HepG2 (cell line): Measurements from ENCODE around the gene SERPINF2. TPM values are rescaled to one million over a fixed set of nuclear protein-coding genes. Genes with fewer than 3 reads are reported as not detected.

ENCODE experiments used
- ATAC-seq: fragments of 200-7000 bp; cut with Tn5 transposase; 3 replicates; pipeline ENCODE4 v1.9.1; 2020; ENCODE audit warnings: mild to moderate bottlenecking, moderate library complexity
- BruUV-seq: library from RNA; stranded (reverse); fragments of 400-500 nt; replicated peaks from 2 replicates; lab custom pipeline; 2021; lab: Mats Ljungman, UMichigan
- CTCF ChIA-PET: fragments of 300-600 bp; formaldehyde crosslinking; extraction: SDS; loops from one replicate; lab custom pipeline; 2021; ENCODE audit warnings: low total read pairs, inconsistent platforms, low intra/inter-chr PET ratio; lab: Yijun Ruan, JAX
- POLR2A ChIA-PET: fragments of 350-600 bp; sonication (Branson Sonifier 250); formaldehyde crosslinking; loops from one replicate; lab custom pipeline; 2020; ENCODE audit warnings: antibody characterized with exemption, inconsistent platforms; lab: Yijun Ruan, JAX
- DNase-seq: peaks from one replicate; pipeline ENCODE4 v3.0.0-alpha.2; 2015; ENCODE audit warnings: low spot score
- FAIRE-seq: peaks from 3 replicates; lab custom pipeline; 2011; peaks lifted over from hg19 to GRCh38; lab: Jason Lieb, UNC
- H2AFZ ChIP-seq: one replicate; pipeline ENCODE4 v1.6.1; 2011; ENCODE audit warnings: low read length, inconsistent platforms
- H3K27ac ChIP-seq: fragments of 300-600 bp; 3 replicates; pipeline ENCODE4 v1.8.0; 2011; ENCODE audit warnings: mixed run types, mild to moderate bottlenecking, mixed read lengths, low read length, inconsistent platforms; ENCODE audit not compliant: insufficient read depth; ENCODE audit errors: extremely low read length
- H3K27me3 ChIP-seq, 2 experiments: fragments of 200-600 bp in 1 of 2; 2 replicates in 1 of 2; 3 replicates in 1 of 2; pipeline versions ENCODE4 v1.6.0 to v1.8.0; 2011; ENCODE audit warnings: low read length in 2 of 2, mild to moderate bottlenecking in 2 of 2, moderate library complexity in 2 of 2, inconsistent platforms in 1 of 2; ENCODE audit not compliant: insufficient read depth in 2 of 2, control insufficient read depth in 1 of 2
- H3K36me3 ChIP-seq, 2 experiments: fragments of 200-600 bp in 1 of 2; replicated peaks in 1 of 2; 2 replicates in 1 of 2; 3 replicates in 1 of 2; pipeline versions ENCODE4 v1.5.1 to v1.8.0; 2011; ENCODE audit warnings: low read length in 2 of 2, inconsistent platforms in 1 of 2; ENCODE audit not compliant: insufficient read depth in 2 of 2, control insufficient read depth in 1 of 2
- H3K4me1 ChIP-seq: 2 replicates; pipeline ENCODE4 v1.5.1; 2012; ENCODE audit warnings: low read length, inconsistent platforms; ENCODE audit not compliant: insufficient read depth
- H3K4me2 ChIP-seq: 2 replicates; pipeline ENCODE4 v1.6.0; 2011; ENCODE audit warnings: low read depth, low read length, inconsistent platforms
- H3K4me3 ChIP-seq, 3 experiments: fragments of 200-600 bp in 1 of 3; sonication (generic), shearing (Covaris generic) in 1 of 3; replicated peaks in 1 of 3; 2 replicates each; pipeline ENCODE4 v1.5.1; 2011 to 2016; ENCODE audit warnings: low read length in 3 of 3, inconsistent platforms in 2 of 3, low read depth in 2 of 3, mild to moderate bottlenecking in 2 of 3, control low read depth in 1 of 3, mixed read lengths in 1 of 3; ENCODE audit not compliant: insufficient read depth in 1 of 3
- H3K79me2 ChIP-seq: one replicate; pipeline ENCODE4 v1.6.1; 2011; ENCODE audit warnings: low read length, inconsistent platforms; ENCODE audit not compliant: insufficient read depth
- H3K9ac ChIP-seq: 2 replicates; pipeline ENCODE4 v1.6.0; 2011; ENCODE audit warnings: mild to moderate bottlenecking, low read depth, low read length, inconsistent platforms; ENCODE audit not compliant: insufficient read depth
- H3K9me3 ChIP-seq: 2 replicates; pipeline ENCODE4 v1.5.1; 2012; ENCODE audit warnings: mild to moderate bottlenecking, low read length
- H4K20me1 ChIP-seq: 2 replicates; pipeline ENCODE4 v1.6.0; 2011; ENCODE audit warnings: inconsistent platforms, mild to moderate bottlenecking, low read length, moderate library complexity; ENCODE audit not compliant: insufficient read depth
- BHLHE40 ChIP-seq: IDR thresholded peaks from 2 replicates; pipeline ENCODE4 v1.6.1; 2011; ENCODE audit warnings: low read length, improper control_type of control experiment
- BRCA1 ChIP-seq: sonication (generic); formaldehyde crosslinking; IDR thresholded peaks from 2 replicates; pipeline ENCODE4 v1.4.0; 2020; ENCODE audit warnings: missing genetic modification reagents
- FOSL2 ChIP-seq: sonication (generic); formaldehyde crosslinking; IDR thresholded peaks from 2 replicates; pipeline ENCODE4 v1.4.0; 2020; ENCODE audit warnings: missing genetic modification reagents
- MEF2D ChIP-seq: sonication (generic); formaldehyde crosslinking; IDR thresholded peaks from 2 replicates; pipeline ENCODE4 v1.5.1; 2020; ENCODE audit warnings: mild to moderate bottlenecking, missing genetic modification reagents
- NFE2L1 ChIP-seq: sonication (generic); formaldehyde crosslinking; IDR thresholded peaks from 2 replicates; pipeline ENCODE4 v1.4.0; 2020; ENCODE audit warnings: missing genetic modification reagents, mild to moderate bottlenecking, borderline replicate concordance
- NRL ChIP-seq: sonication (generic); formaldehyde crosslinking; IDR thresholded peaks from 2 replicates; pipeline ENCODE4 v1.5.0; 2020; ENCODE audit warnings: missing genetic modification reagents, mild to moderate bottlenecking, moderate library complexity, borderline replicate concordance
- SATB2 ChIP-seq: sonication (generic); formaldehyde crosslinking; IDR thresholded peaks from 2 replicates; pipeline ENCODE4 v1.5.0; 2020; ENCODE audit warnings: missing genetic modification reagents
- SMC3 ChIP-seq: IDR thresholded peaks from 2 replicates; pipeline ENCODE4 v1.6.1; 2011; ENCODE audit warnings: low read length, improper control_type of control experiment
- THAP11 ChIP-seq: IDR thresholded peaks from 2 replicates; pipeline ENCODE4 v1.6.1; 2016; ENCODE audit warnings: missing biosample characterization, missing genetic modification reagents
- ZNF138 ChIP-seq: sonication (generic); formaldehyde crosslinking; IDR thresholded peaks from 2 replicates; pipeline ENCODE4 v1.5.0; 2020; ENCODE audit warnings: mild to moderate bottlenecking, low read depth, missing genetic modification reagents
- ZNF274 ChIP-seq: sonication (generic); formaldehyde crosslinking; IDR thresholded peaks from 2 replicates; pipeline ENCODE4 v1.5.1; 2020; ENCODE audit warnings: mild to moderate bottlenecking, missing genetic modification reagents
- ZNF3 ChIP-seq: IDR thresholded peaks from 2 replicates; pipeline ENCODE4 v1.7.0; 2017; ENCODE audit warnings: inconsistent platforms
- ZNF34 ChIP-seq: sonication (generic); formaldehyde crosslinking; IDR thresholded peaks from 2 replicates; pipeline ENCODE4 v1.4.0; 2020; ENCODE audit warnings: mild to moderate bottlenecking, missing genetic modification reagents, borderline replicate concordance
- ZNF674 ChIP-seq: sonication (generic); formaldehyde crosslinking; IDR thresholded peaks from 2 replicates; pipeline ENCODE4 v1.5.0; 2020; ENCODE audit warnings: low read depth, mild to moderate bottlenecking, missing genetic modification reagents
- ZNF747 ChIP-seq: sonication (generic); formaldehyde crosslinking; IDR thresholded peaks from 2 replicates; pipeline ENCODE4 v1.8.1; 2023; ENCODE audit warnings: missing genetic modification reagents, mild to moderate bottlenecking, borderline replicate concordance
- WGBS: methylation state at CpG from one replicate; pipeline ENCODE4 v1.1.6; 2017; ENCODE audit warnings: low lambda C conversion rate; 5-methylcytosine and 5-hydroxymethylcytosine counted together
- in situ Hi-C: cut with HindIII; loops from 2 replicates; pipeline ENCODE4 v1.10.0; 2017; ENCODE audit warnings: low pct_unique_long_range_greater_than_20kb; ENCODE audit not compliant: extremely low pct_ligation_motif_present
- intact Hi-C: fragments of 100-400 bp; cut with micrococcal nuclease; formaldehyde crosslinking; loops from one replicate; pipeline ENCODE4 v1.10.0; 2022; ENCODE audit not compliant: unreplicated experiment
- polyA plus RNA-seq, 8 experiments: library from polyadenylated mRNA; depleted of rRNA in 3 of 8; stranded (reverse) in 7 of 8; unstranded in 1 of 8; fragments of >200 nt; fragmentation: Illumina TruSeq in 4 of 8; extraction: Trizol in 4 of 8; gene quantifications; 2 replicates each; pipeline versions ENCODE4 v1.2.1 to v1.2.3, GENCODE V29; 2011 to 2016; ENCODE audit warnings: low read depth in 4 of 8, missing spikeins in 1 of 8, mixed read lengths in 1 of 8; ENCODE audit not compliant: insufficient read depth in 1 of 8
- total RNA-seq, 5 experiments: library from RNA; depleted of rRNA; stranded (reverse); fragments of >200 nt; fragmentation: Illumina TruSeq; extraction: Trizol; gene quantifications; 2 replicates each; pipeline ENCODE4 v1.2.3, GENCODE V29; 2016; ENCODE audit warnings: low read depth in 1 of 5
- TF ChIP-seq, protein P1 (sequence below): conservative IDR thresholded peaks from 2 replicates; pipeline ENCODE4 v1.6.1; 2018; ENCODE audit warnings: missing genetic modification reagents
- TF ChIP-seq, protein P2 (sequence below): sonication (generic); formaldehyde crosslinking; IDR thresholded peaks from 2 replicates; pipeline ENCODE4 v1.9.0; 2021; ENCODE audit warnings: missing genetic modification reagents, borderline replicate concordance
- TF ChIP-seq, protein P3 (sequence below): sonication (generic); formaldehyde crosslinking; IDR thresholded peaks from 2 replicates; pipeline ENCODE4 v1.4.0; 2020; ENCODE audit warnings: mild to moderate bottlenecking, missing genetic modification reagents

SERPINF2 gene
- total and polyA plus RNA-seq, 2 of the 13 experiments (the other 11 are each of a cell fraction or from before 2014, with no cell fraction given): 309 to 548 TPM

DNA sequence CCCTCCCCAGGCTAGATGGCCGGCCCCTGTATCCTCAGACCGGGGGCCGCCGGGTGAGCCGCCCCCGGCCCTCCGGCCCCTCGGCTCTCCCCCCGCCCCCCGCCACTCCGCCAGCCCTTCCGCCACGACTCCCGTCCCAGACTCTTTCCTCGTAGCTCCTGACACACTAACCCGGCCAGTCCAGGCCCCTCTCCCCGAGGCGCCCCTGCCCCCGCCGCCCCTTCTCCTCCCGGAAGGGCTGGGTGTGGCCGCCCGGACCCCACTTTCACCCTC is 26.9 kb upstream of the SERPINF2 start (continued):
- TF ChIP-seq, protein P1, sequence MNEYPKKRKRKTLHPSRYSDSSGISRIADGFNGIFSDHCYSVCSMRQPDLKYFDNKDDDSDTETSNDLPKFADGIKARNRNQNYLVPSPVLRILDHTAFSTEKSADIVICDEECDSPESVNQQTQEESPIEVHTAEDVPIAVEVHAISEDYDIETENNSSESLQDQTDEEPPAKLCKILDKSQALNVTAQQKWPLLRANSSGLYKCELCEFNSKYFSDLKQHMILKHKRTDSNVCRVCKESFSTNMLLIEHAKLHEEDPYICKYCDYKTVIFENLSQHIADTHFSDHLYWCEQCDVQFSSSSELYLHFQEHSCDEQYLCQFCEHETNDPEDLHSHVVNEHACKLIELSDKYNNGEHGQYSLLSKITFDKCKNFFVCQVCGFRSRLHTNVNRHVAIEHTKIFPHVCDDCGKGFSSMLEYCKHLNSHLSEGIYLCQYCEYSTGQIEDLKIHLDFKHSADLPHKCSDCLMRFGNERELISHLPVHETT (CRISPR knock-in tag): no peak
- no peak for TF ChIP-seq SATB2 (CRISPR knock-in tag)
- TF ChIP-seq ZNF274 (CRISPR knock-in tag): no peak
- no peak for TF ChIP-seq ZNF138 (CRISPR knock-in tag)
- TF ChIP-seq, protein P2, sequence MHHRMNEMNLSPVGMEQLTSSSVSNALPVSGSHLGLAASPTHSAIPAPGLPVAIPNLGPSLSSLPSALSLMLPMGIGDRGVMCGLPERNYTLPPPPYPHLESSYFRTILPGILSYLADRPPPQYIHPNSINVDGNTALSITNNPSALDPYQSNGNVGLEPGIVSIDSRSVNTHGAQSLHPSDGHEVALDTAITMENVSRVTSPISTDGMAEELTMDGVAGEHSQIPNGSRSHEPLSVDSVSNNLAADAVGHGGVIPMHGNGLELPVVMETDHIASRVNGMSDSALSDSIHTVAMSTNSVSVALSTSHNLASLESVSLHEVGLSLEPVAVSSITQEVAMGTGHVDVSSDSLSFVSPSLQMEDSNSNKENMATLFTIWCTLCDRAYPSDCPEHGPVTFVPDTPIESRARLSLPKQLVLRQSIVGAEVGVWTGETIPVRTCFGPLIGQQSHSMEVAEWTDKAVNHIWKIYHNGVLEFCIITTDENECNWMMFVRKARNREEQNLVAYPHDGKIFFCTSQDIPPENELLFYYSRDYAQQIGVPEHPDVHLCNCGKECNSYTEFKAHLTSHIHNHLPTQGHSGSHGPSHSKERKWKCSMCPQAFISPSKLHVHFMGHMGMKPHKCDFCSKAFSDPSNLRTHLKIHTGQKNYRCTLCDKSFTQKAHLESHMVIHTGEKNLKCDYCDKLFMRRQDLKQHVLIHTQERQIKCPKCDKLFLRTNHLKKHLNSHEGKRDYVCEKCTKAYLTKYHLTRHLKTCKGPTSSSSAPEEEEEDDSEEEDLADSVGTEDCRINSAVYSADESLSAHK: no peak
- no peak for TF ChIP-seq BHLHE40

DNA sequence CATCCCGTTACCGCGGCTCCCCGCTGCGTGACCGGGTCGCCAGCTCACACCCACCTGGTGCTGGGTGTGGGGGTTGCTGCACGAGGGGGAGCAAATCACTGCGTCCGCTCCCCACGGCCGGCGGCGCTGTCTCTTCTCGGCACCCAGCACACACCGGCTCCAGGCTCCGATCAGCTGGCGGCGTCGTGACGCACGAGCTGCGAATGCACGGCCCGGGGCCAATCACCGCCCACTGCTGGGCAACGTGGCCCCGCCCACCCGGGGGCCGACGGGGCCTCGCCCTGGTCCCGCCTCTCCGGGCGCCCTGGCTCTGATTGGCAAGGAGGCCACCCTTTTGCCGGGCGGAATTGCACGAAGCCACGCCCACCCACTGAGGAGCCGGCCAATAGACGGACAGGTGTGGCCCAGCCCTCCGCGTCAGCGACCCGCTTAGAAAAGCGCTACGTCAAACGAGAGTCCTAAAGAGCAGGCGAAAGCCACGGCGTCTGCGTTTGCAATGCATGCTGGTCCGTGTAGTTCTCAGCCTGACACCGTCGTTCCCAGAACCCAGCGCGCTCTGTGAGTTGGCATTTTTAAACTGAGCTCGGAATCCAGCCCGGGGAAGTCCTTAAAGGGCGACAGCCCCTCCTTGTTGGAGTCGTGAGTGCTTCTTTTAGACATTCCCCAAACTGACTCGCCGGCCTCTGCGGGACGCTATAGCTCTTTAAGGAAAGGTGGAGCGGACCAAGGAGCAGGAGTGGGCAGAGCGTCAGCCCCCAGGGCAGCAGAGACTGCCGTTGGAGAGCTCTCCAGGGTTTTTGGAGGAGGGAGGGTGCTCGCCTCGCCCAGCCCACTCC is 26.4 kb upstream of the SERPINF2 start:
- Histone ChIP-seq H3K9ac (peak overlapping the region; percentile 99), H3K27ac (peak overlapping the region; percentile 100), H2AFZ (no peak overlapping the region), H3K4me3 (peak overlapping the region; percentile 86 to 97 (median 90)), H3K36me3 (peaks cover 6 to 19% of the 10 kb centered on the region in 2 experiments), H3K9me3 (no peaks in the 10 kb centered on the region), H3K27me3 (no peaks in the 10 kb centered on the region; a peak in 1 of 5 replicates), H3K4me2 (peak overlapping the region; percentile 94), H4K20me1 (peaks cover 7% of the 10 kb centered on the region), H3K79me2 (peaks cover 12% of the 10 kb centered on the region), H3K4me1 (peaks cover 51% of the 10 kb centered on the region)
- in situ Hi-C loops (loop anchor here (5.0 to 25.0 kb wide), 2 partner anchors 51 to 321 kb away; partner anchors contain the start of genes DPH1, OVCA2 and RTN4RL1), intact Hi-C loops (loop anchor here (2.0 to 10.0 kb wide), 4 partner anchors 27 to 149 kb away; partner anchors contain the start of genes PRPF8, SERPINF1 and SERPINF2)
- BruUV-seq: TSS peak; percentile 46
- peak; percentile 99 for DNase-seq
- ChIA-PET POLR2A (interaction anchor here (0.5 to 17.5 kb wide), 46 partner anchors 9 to 685 kb away, joined by 3 to 480 read pairs (median 5); partner anchors contain the start of genes INPP5K, PITPNA, PRPF8 and RILP), CTCF (no interaction called here)
- peak; percentile 99 for FAIRE-seq
- 0% methylated on average over 10 of the region's 70 CpGs for WGBS
- ATAC-seq: peak; percentile 70
- 0 out of 2 replicates have a peak, but pooled peaks have one; percentile 18 for TF ChIP-seq BRCA1 (CRISPR knock-in tag)
- no peak for TF ChIP-seq ZNF34 (CRISPR knock-in tag)
- TF ChIP-seq NFE2L1: peak; percentile 96; the same call in 1 of the 2 replicates
- no peak for TF ChIP-seq MEF2D (CRISPR knock-in tag)
- no peak for TF ChIP-seq ZNF3 (CRISPR knock-in tag)
- TF ChIP-seq FOSL2 (CRISPR knock-in tag): peak; percentile 51
- TF ChIP-seq, protein P3, sequence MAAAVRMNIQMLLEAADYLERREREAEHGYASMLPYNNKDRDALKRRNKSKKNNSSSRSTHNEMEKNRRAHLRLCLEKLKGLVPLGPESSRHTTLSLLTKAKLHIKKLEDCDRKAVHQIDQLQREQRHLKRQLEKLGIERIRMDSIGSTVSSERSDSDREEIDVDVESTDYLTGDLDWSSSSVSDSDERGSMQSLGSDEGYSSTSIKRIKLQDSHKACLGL (CRISPR knock-in tag): peak; percentile 26; the same call in 1 of the 2 replicates
- peak; percentile 98 for TF ChIP-seq THAP11 (CRISPR knock-in tag)
- TF ChIP-seq NRL (CRISPR knock-in tag): no peak
- TF ChIP-seq SMC3: no peak
- 0 out of 2 replicates have a peak, but pooled peaks have one; percentile 57 for TF ChIP-seq ZNF747 (CRISPR knock-in tag)
- TF ChIP-seq ZNF674 (CRISPR knock-in tag): no peak
